Neural progenitor cell (in vitro differentiated cells): ENCODE data around the gene ITGA3.

Experiments used
- EZH2 ChIP-seq: fragments of 200-600 bp; sonication (generic); IDR thresholded peaks from 2 replicates; pipeline ENCODE4 v1.6.1; 2017; ENCODE audit warnings: antibody characterized with exemption, mild to moderate bottlenecking, moderate library complexity
- TF ChIP-seq, protein P1 (sequence below): fragments of 200-600 bp; sonication (generic); IDR thresholded peaks from 2 replicates; pipeline ENCODE4 v1.5.1; 2017; ENCODE audit warnings: antibody characterized with exemption, mild to moderate bottlenecking

GRCh38 chr17:50139185-50139783 lies 83.4 kb downstream of the ITGA3 start:
- TF ChIP-seq, protein P1, sequence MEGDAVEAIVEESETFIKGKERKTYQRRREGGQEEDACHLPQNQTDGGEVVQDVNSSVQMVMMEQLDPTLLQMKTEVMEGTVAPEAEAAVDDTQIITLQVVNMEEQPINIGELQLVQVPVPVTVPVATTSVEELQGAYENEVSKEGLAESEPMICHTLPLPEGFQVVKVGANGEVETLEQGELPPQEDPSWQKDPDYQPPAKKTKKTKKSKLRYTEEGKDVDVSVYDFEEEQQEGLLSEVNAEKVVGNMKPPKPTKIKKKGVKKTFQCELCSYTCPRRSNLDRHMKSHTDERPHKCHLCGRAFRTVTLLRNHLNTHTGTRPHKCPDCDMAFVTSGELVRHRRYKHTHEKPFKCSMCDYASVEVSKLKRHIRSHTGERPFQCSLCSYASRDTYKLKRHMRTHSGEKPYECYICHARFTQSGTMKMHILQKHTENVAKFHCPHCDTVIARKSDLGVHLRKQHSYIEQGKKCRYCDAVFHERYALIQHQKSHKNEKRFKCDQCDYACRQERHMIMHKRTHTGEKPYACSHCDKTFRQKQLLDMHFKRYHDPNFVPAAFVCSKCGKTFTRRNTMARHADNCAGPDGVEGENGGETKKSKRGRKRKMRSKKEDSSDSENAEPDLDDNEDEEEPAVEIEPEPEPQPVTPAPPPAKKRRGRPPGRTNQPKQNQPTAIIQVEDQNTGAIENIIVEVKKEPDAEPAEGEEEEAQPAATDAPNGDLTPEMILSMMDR, result no peak
- no peak for TF ChIP-seq EZH2
